Iris pigment epithelial cell (primary cell): ENCODE data around the gene HS6ST3.
"Not testable (repeated sequence)": the region's sequence is repeated elsewhere in the genome, so short reads cannot be mapped to it uniquely, and the experiment has no call there.

Experiments used
- DNase-seq: peaks from one replicate; pipeline ENCODE4 v3.0.0-alpha.2; 2011; ENCODE audit warnings: low read depth

Gene HS6ST3

DNA sequence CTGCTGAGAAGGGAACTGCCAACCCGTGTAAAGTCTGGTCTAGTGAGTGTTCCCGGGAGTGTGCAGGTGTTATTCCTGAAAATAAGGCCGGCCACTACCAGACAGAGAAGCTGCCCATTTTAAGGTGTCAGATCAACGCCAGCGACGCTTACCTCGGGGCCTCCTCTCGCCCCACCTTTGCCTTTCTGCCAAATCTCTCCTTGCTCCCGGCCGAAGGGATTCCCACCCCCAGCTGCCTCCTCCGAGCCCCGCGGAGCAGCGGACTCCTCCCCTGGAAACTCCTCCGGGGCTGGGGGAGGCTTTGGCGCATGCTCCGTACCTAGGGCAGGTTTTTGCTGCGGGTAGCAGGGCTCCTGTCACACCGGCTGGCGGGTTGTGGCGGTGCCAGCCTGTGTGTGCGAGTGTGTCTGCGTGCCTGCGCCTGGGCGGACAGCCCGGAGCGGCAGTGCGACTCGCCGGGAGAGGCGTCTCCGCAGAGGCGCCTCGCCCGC is at the start of gene HS6ST3:
HS6ST3 (plus strand) TSS at position 359 of the 491 bp plus-strand sequence.
- DNase-seq: peak; percentile 14

DNA sequence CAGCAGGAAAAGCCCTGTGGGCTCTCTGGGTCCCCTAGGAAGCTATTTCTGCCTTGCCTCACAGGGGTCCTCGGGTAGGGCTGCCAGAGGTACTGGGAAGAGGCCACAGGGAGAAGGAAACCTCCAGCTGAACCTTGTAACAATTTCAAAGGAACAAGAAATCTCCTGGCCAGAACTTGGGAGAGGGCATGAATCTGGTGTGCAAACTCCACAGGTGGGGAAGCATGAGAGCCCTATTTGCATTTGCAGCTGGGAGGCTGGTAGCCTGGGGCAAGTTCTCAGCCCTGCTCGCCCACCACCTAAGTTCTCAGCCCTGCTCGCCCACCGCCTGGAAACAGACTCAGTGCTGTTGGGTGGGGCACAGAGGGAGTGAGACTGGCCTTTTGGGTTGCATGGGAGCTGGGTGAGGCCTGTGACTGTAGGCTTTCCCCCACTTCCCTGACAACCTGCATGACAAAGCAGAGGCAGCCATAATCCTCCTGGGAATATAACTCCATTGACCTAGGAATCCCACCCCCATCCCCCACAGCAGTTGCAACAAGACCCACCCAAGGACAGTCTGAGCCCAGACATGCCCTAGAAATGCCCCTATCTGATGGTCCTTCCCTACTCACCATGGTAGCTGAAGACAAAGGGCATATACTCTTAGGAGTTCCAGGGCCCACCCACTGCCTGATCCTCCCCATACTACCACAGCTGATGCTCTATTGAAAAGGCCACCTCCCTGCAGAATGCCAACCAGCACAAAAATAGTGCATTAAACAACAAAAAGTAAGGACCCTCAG is 48.4 kb upstream of the HS6ST3 start:
- DNase-seq: no peak

DNA sequence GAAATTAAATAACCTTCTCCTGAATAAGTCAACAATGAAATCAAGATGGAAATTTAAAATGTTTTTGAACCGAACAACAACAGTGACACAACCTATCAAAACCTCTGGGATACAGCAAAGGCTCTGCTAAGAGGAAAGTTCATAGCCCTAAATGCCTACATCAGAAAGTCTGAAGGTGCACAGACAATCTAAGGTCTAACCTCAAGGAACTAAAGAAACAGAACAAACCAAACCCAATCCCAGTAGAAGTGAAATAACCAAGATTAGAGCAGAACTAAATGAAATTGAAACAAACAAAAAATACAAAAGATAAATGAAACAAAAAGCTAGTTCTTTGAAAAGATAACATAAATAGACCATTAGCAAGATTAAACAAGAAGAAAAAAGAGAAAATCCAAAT is 45.7 kb upstream of the HS6ST3 start:
- no peak for DNase-seq

DNA sequence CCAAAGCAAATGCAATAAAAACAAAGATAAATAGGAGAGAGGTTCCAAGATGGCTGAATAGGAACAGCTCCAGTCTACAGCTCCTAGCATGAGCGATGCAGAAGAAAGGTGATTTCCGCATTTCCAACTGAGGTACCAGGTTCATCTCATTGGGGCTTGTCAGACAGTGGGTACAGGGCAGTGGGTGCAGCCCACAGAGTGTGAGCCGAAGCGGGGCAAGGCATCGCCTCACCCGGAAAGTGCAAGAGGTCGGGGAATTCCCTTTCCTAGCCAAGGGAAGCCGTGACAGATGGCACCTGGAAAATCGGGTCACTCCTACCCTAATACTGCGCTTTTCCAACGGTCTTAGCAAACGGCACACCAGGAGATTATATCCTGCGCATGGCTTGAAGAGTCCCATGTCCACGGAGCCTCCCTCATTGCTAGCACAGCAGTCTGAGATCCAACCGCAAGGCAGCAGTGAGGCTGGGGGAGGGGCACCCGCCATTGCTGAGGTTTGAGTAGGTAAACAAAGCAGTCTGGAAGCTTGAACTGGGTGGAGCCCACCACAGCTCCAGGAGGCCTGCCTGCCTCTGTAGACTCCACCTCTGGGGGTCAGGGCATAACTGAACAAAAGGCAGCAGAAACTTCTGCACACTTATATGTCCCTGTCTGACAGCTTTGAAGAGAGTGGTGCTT is 43.3 kb upstream of the HS6ST3 start:
- not testable (repeated sequence) for DNase-seq

DNA sequence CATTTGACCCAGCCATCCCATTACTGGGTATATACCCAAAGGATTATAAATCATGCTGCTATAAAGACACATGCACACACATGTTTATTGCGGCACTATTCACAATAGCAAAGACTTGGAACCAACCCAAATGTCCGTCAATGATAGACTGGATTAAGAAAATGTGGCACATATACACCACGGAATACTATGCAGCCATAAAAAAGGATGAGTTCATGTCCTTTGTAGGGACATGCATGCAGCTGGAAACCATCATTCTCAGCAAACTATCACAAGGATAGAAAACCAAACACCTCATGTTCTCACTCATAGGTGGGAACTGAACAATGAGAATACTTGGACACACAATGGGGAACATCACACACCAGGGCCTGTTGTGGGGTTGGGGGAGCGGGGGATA is 39.0 kb upstream of the HS6ST3 start:
- DNase-seq: not testable (repeated sequence)

DNA sequence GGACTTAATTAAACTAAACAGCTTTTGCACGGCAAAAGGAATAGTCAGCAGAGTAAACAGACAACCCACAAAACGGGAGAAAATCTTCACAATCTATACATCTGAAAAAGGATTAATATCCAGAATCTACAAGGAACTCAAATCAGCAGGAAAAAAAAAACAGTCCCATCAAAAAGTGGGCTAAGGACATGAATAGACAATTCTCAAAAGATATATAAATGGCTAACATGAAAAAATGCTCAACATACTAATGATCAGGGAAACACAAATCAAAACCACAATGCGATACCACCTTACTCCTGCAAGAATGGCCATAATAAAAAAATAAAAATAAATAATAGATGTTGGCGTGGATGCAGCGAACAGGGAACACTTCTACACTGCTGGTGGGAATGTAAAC is 38.4 kb upstream of the HS6ST3 start:
- DNase-seq: not testable (repeated sequence)

DNA sequence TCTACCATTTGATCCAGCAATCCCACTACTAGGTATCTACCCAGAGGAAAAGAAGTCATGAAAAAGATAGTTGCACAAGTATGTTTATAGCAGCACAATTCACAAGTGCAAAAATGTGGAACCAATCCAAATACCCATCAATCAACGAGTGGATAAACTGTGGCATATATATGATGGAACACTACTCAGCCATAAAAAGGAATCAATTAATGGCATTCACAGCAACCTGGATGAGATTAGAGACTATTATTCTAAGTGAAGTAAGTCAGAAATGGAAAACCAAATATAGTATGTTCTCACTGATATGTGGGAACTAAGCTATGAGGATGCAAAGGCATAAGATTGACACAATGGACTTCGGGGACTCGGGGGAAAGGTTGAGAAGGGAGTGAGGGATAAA is 38.0 kb upstream of the HS6ST3 start:
- DNase-seq: not testable (repeated sequence)

DNA sequence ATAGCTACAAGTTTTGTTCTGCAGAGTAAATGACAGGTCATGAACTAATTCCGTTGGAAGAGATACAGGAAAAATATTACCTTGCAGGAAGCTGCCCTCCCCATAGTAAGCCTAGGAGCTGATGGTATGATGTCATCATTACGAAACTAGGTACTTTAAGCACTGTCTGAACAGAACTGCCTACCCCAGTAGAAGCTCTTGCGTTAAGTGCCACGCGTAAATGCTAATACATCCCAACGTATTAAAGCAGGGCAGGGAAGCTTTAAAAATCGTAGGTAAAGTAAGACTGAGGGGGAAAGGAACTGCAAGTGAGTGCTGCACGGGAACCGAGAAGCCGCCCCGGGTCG is 37.3 kb upstream of the HS6ST3 start:
- peak; percentile 85 for DNase-seq

DNA sequence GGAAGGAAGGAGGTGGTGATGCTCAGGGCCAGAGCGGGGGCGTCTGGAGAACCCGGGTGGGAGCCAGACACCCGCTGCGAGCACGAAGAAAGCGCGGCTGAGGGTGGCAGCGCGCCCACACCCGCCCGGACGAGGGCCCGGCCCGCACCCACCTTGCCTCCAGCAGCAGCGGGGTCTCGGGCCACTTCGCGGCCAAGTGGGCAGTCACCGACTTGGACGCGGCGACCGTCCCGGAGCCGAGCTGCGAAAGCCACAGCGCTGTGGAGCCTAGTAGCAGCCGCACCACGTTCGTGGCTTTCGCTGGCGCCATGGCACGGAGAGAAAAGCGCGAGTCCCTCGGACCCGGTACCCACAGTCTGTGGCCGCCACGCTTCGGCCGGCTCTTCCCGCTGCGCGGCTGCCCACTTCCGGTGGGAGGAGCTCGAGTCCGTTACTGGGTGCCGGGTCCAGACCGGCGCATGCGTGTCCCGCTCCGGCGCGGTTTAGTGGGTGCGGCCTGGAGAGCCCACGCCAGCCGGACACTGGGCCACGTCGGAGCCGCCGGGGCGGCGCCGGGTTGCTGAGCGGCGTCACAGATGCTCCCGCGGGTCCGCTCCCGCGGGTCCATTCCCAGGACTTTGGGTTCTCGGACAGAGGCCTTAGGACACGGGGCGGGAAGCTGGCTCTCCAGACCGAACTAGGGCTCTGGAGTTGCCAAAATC is 36.8 kb upstream of the HS6ST3 start, which contains the start of gene UGGT2:
UGGT2 (minus strand) TSS at position 399 of the 701 bp plus-strand sequence; CDS start at position 310, 89 bp downstream.
- DNase-seq: peak; percentile 94

DNA sequence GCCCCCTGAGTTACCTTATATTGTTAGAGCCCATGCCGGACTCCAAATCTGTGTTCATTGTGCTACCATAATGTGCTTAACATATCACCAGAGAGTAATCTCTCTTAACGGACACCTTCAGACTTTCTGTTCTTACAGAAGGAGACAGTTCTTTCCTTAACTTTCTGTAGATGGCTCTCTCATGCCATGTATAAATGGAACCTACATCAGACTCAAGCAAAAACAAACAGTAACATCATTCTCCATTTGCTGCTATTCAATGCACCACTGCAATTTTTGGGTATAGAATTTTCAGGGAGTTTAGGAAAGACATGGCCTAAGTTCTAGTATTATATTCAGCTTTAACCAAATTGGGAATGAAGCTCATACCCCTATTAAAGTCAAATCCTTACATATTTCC is 24.1 kb upstream of the HS6ST3 start:
- DNase-seq: no peak

DNA sequence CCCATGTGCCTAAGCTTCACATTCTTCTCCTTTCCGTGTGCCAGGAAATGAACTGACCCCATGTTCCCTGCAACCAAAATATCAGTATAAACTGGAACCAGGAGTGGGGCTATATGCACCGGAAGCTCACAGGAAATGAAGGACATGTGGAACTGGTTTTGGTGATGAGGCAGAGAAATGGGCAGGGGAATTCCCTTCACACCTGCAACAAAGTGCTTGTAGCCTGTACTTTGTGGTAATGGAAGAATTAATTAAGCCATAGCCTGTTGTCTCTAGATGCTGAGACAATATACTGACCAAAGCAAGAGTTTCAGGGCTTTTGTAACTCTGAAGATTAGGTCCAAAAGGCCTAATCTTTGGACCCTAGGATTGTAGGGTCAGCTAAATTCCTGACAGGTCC is 21.2 kb upstream of the HS6ST3 start:
- no peak for DNase-seq

DNA sequence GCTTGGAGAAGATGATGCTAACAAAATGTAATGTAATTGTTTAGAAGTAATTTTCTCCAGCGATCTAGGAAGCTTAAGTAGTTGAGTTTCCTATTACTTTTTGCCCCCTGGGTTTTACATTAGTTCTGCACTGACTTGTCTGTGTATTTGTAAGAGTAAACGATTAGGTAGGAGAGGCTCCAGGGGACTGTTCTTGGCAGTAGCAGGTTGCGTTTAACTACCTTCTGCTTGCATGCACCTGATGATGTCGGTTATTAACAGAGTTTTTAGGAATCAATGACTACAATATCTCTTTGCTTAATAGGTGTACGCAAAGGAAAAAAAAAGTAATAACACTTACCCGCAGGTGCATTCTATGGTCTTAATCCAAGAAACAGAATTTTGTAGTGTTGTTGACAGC is 18.4 kb upstream of the HS6ST3 start:
- no peak for DNase-seq

DNA sequence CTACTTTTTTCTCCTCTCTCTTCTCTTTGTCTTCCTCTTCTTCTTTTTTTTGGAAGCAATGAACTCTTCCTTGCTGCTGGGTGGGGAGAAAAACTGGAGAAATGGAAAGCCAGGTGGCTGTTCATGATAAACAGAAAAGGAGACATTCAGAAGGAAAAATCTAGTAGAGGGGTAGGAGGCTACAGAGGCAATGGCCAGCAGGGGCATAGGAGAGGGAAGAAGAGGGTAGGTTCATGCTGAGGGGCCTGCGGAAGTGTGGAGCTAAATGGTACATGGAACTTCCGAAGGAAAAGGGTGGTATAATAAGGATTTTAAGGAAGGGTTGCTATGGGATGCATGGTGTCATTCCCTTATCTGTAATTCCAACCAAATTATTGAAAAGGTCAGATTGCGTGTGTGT is 17.5 kb upstream of the HS6ST3 start:
- DNase-seq: no peak

DNA sequence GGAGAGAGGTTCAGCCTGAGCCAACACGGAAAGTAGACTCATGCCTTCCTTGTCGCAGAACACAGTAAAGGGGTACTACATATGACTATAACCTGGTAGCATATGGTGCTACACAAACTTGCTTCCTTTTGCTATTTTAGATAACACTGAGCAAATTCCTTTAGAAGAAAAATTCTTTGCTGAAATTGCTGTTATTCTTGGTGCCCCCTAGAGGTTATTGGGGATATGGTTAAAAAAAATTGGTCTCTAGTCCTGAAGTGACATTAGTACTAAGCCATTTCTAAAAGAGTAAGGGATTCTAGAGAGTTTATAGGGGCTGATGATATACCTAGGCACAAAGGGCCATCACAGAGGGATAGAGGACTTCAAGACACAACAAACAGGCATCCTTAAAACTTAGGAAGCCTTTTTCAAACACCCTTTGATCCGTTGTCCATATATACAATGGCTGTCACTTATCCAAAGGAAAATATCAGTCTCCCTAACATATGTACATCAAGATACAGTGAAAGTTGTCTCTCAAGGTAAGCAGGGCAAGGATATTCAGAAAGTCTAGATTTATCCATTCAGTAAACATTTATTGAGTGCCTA is 13.9 kb upstream of the HS6ST3 start:
- DNase-seq: peak; percentile 24

DNA sequence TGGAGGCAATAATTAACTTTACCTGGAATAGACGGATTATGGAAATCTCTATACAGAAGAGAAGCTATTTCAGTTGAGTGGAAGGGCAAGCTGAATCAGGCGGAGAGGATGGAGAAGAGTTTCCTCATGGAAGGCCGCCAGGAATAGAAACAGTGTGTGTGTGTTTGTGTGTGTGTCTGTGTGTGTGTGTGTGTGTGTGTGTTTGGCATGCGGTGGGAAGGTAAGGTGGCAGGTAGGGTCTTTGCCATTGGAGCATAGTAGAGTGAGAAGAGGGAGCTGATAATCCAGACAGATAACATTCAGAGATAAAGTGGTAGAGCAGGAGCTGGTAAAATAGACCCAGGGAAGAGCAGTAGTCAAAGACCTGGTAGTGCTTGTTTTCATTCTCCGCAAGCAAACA is 9.2 kb upstream of the HS6ST3 start:
- DNase-seq: no peak

DNA sequence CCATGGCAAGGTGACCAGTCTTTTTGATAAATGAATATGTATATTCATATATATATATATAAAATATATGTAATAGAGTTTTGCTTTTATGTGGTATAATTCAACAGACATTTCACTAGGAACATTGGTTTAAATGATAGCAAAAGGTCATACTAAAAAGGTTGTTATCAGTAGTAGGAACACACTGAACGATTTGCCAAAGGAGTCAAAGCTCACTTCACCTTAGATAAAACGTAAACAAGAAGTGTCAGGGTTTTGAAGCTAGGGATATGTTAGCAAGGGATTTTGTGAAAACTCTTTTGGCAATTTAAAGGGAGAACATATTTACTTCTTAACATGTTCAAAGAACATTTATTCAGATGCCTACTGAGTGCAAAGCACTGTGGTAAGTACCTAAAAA is 8.0 kb upstream of the HS6ST3 start:
- no peak for DNase-seq

DNA sequence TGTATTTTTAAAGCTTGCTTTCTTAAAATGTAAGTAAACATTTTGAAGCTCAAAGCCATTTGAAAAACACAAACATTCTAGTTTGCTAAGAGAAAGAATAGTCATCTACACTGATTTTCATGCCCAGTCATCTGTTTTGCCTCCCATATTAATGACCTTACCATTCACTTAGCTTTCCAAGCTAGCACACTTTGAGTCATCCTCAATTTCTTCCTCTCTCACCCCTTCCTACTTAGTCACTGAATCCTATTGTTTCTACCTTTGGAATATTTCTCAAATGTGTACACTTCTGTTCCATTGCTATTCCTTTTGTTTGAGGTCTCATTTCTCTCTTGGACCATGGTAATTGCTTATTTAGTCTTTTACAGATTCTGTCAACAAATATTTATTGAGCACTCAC is 7.3 kb upstream of the HS6ST3 start:
- DNase-seq: no peak

DNA sequence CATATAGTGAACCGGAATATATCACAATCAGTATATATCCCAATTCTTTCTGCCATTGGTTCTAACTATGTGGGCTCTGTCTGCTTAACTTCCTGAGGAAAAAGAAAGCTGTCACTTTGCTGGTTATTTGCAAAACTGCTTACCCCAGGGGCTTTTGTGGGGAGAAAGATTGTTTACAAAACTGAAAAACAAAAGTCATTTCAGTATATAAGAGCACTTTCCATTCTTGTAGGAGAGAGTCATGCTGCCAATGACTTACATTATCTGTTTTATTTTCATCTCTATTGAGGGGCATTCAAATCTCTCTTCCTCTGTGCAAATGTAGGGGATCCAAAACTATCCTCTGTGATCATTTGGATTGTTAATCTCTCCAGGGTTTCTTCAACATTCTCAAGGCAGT is 3.2 kb upstream of the HS6ST3 start:
- no peak for DNase-seq

DNA sequence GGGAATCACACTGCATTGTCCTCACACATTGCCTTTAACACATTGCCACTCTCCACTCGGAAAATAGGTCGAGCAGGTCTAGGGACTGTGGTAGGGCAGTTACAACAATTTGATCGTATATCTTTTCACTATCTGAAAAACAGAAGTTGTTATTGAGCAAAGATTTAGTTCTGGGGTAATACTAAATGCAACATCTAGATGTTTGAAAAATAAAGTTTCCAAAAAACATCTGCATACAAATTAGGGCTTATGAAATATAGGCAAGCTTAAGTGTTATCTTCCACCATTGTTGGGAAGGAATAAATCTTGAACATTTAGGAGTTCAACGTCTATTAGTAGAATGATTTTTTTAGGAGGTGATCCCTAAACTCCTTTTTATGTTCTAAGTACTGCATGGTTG is 768 bp upstream of the HS6ST3 start:
- DNase-seq: no peak

DNA sequence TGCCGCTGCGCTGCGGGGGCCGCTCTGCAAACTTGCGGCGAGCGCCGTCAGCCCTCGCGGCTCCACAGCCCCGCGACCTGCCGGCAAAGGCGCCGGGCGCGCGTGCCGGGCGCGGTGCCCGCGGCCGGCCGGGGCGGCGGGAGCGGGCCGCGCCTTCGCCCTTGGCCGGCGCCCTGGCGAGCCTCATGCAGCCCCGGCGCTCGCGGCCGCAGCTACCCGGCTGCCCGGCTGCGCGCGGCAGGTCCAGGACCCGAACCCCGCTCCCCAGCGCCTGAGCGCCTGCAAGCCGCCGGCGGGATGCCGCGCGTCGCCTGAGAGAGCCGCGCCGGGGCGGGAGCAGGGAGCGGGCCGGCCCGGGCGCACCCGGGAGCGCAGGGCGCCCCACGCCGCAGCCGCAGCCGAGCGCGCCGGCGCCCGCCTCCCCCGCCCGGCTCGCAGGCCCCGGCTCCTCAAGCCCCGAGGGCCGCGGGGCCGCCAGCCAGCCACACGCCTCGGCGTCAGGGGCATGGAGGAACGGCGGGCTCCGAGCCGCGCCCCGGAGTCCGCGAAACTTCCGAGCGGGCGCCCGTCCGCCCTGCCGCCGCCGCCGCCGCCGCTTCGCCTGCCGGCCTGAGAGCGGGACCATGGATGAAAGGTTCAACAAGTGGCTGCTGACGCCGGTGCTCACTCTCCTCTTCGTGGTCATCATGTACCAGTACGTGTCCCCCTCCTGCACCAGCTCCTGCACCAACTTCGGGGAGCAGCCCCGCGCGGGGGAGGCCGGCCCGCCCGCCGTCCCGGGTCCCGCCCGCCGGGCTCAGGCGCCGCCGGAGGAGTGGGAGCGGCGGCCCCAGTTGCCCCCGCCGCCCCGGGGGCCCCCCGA is 564 bp downstream of the HS6ST3 start:
- peak; percentile 20 for DNase-seq
